Activated CD8-positive, alpha-beta memory T cell treated with anti-CD3 and anti-CD28 coated beads, Interleukin-2, amount 50 U/mL, for 24 hours (primary cell): ENCODE results near the gene C16orf87.

Experiments used
- DNase-seq: peaks from one replicate; pipeline ENCODE4 v3.0.0-alpha.2; 2020; ENCODE audit errors: extremely low read depth

C16orf87 gene

DNA sequence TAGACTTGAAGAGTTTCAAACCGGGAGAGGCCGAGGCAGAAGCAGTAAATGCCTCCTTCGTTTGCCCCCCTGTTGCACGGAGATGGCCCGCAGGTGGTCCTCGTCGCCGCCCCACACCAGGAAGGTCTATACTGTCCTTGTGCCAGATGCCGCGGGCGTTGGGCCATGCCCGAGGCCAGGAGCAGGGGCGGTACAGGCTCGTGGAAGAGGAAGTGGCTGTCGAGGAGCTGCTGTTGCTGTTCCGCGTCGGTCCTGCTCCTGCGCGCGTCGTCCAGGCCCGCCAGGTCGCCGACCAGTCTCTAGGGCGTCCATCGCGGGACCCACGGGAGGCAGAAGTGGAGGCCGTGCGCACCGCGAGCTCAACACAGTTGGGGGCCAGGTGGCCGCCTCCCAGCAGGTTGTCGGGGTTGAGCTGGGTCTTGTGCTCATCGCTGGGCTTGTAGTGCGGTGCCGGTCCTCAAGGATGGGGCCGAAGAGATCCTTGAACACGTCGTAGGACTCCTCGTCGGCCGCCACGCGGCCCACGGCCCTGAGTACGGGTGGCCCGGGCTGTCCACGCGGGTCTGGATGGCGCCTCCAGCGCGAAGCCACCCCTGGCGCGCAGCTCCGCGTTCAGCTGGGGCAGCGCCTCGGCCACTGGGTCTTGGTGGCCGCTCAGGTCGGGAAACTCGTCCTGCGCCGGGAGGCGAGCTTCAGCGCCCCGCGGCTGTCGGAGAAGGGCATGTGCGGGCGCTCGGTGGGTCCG lies 13.1 kb upstream of the C16orf87 start:
- DNase-seq = no peak

- DNase-seq = no peak
Observed at GRCh38 chr16:46842192-46842895, 11.4 kb upstream of the C16orf87 start.

DNA sequence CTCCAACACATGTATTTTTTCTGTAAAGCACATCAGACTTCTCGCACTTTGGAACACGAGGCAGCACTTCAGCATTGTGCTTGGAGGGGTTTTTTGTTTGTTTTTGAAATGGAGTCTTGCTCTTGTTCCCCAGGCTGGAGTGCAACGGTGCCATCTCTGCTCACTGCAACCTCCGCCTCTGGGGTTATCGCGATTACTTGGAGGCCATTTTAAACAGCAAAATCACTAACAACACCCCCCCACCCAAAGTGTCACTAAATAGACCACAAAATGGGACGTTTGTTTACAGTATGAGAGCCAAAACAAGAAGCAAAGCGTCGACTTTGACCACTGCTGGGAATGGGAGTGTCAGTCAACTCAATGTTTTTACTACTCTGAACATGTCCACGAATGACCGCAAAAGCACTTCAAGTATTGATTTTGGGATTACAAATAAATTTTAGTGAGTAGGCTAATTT lies 9.0 kb upstream of the C16orf87 start:
- DNase-seq = no peak

- no peak for DNase-seq
Observed at GRCh38 chr16:46836534-46837530, 5.9 kb upstream of the C16orf87 start.

- DNase-seq = no peak
Observed at GRCh38 chr16:46833460-46833800, 2.5 kb upstream of the C16orf87 start.

DNA sequence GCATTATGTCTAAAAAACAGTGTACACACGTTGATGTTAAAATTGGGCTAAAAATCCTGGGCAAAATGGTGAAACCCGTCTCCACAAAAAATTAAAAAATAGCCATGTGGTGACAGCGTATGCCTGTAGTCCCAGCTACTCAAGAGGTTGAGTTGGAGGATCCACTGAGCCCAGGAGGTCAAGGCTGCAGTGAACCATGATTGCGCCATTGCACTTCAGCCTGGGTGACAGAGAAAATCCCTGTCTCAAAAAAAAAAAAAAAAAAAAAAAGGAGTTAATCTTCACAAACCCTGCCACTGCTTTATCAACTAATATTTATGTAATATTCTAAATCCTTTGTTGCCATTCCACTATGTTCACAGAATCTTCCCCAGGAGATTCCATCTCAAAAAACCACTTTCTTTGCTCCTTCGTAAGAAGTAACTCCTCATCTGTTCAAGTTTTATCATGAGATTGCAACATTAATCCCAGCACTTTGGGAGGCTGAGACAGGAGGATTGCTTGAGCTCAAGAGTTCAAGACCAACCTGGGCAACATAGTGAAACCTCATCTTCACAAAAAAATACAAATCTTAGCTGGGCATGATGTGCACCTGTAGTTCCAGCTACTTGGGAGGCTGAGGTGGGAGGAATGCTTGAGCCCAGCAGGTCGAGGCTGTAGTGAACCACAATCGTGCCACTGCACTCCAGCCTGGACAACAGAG lies 1.9 kb upstream of the C16orf87 start:
- no peak for DNase-seq

GRCh38 chr16:46830417-46830901 lies 521 bp downstream of the C16orf87 start:
- DNase-seq = no peak

DNA sequence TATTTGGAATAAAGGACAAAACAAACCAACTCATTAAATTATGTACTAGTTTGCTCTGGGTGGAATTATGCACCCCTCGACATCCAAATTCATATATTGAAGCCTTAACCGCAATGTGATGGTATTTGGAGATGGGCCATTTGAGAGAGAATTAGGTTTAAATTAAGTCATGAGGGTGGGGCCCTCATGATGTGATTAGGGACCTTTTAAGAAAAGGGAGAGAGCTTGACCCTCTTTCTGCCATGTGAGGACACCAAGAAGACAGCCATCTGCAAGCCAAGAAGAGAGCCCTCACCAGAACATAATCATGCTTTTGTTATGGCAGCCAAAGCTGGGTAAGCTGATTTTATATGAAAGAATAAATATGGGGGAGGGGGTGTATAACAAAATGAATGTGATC lies 2.0 kb downstream of the C16orf87 start:
- no peak for DNase-seq

DNA sequence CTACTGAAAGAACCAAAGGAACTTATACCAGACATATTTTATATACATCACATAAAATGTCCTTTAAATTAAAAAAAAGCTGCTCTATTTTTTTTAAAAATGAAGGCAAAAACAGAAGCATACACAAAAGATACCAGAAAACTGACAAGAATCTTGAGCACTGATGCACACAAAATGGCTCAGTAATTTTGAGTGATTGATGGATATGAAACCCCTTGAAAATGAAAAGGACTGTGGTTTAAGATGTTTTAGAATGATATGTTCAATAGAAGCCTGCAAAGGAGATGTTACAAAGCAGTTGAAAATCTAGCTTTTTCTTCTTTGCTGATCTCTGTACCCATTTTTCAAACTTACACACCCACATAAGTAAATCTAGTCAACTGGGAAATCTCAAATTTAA lies 2.7 kb downstream of the C16orf87 start:
- no peak for DNase-seq

- DNase-seq = no peak
Observed at GRCh38 chr16:46826631-46827030, 4.3 kb downstream of the C16orf87 start.

GRCh38 chr16:46822270-46822669 lies 8.7 kb downstream of the C16orf87 start:
- DNase-seq = no peak

DNA sequence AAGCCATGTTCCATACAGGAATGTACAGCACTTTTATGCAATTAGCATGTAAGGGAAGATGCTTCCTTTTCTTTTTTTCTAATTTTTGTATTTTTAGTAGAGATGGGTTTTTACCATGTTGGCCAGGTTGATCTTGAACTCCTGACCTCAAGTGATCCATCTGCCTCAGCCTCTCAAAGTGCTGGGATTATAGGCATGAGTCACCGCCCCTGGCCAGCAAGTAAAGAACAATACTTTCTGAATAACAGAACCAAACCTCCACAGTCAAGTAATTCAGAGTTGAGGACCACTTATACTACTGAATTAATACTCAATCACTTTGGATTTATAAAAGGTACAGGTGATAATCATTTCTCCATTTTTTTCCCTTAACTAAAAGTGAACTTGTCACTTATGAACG lies 13.0 kb downstream of the C16orf87 start:
- no peak for DNase-seq

DNA sequence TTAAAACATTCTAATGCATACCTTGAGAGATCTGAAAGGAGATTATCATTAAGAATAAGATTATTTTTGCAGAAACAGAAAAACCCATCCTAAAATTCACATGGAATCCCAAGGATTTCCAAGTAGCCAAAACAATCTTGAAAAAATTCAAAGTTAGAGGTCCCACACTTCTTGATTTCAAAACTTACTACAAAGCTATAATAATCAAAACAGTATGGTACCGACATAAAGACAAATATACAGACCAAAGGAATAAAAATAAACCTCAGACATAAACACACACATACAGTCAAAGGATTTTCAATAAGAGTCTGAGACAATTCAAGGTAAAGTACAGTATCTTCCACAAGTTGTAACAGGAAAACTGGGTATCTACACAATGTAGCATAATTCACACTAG lies 16.2 kb downstream of the C16orf87 start:
- no peak for DNase-seq

- no peak for DNase-seq
Observed at GRCh38 chr16:46813611-46814010, 17.4 kb downstream of the C16orf87 start.

DNA sequence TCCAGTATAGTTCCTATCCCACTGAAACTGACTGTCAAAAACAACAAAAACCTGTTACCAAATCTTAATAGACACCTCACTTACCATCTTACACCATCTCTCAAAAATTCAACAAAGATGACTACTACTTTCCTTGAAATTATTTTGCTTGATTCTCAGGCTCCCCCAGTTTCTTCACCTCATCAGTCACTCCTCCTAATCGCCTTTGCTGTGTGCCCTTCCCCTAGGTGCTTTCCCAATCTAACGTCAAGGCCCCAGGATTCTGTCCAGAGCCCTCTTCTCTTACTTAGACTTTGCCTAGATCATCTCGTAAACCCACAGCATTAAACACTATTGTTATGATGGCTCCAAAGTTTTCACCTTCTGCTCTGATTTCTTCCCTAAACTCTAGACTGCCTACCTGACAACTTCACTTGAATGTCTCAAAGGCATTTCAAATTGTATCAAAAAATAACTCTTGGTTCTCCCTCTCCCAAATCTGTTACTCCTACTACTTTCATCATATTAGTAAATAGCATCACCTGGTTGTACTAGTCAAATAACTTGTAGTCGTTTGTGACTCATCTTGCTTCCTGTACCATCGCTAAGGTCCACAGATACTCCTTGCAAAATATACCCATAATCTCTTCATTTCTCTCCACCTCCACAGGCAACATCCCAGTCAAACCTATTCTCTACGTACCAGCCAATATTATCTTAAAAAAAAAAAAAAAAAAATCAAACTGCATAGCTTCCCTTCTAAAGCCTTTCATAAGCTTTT lies 18.0 kb downstream of the C16orf87 start:
- DNase-seq = no peak

GRCh38 chr16:46811682-46812081 lies 19.3 kb downstream of the C16orf87 start:
- no peak for DNase-seq

DNA sequence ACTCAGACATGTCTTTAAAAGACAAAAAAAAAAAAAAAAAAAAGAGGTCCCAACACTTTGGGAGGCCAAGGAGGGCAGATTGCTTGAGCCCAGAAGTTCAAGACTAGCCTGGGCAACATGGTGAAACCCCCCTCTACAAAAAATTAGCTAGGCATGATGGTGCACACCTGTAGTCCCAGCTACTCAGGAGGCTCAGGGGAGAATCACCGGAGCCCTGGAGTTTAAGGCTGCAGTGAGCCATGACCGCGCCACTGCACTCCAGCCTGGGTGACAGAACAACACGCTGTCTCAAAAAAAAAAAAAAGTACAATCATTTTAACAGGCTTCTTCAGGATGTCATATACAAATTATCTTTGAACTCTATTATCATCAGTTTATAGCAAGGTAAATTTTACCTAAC lies 22.0 kb downstream of the C16orf87 start:
- no peak for DNase-seq

DNA sequence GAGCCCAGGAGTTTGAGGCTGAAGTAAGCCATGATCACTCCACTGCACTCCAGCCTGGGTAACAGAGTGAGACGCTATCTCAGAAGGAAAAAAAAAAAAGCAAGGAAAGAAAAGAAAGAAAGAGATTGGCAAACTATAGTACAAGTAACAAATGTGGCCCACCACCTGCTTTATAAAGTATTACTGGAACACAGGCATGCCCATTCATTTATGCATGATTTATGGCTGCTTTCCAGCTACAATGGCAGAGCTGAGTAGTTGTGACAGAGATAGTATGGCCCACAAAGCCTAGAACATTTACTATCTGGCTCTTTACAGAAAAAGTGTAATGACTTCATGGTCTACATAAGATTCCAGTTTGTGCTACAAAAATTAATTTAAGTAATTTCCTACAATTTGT lies 23.6 kb downstream of the C16orf87 start:
- no peak for DNase-seq

- DNase-seq = no peak
Observed at GRCh38 chr16:46803373-46803772, 27.6 kb downstream of the C16orf87 start.

- no peak for DNase-seq
Observed at GRCh38 chr16:46801428-46802049, 29.4 kb downstream of the C16orf87 start.
